ENCODE results near the gene UGT1A5.

The UGT1A5 gene

DNA sequence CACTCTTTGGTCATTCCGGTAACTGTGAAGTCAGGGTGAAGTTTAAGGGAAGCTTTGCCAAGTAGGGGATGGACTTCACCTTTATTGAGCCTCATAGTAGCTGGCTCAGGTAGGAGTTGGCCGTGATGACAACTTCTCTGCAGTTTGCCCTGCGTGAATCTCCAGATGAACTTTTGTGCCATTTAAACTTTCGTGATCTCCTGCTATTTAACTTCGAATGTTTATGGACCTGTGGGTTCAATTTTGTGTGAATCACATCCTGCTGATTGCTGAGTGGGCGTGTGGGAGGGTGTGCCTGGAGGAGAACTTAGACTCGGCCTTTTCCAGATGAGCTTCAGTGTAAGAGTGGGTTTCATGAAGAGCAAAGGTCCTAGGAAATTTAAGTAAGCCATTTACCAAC, 51.6 kb downstream of the UGT1A5 start:
- Mint-ChIP-seq H3K9me3 (no peaks in the 10 kb centered on the region), H3K4me1 (no peaks in the 10 kb centered on the region), H3K27me3 (ENCODE audit: low read depth, poor library complexity) (peaks cover 23% of the 10 kb centered on the region), H3K36me3 (ENCODE audit: low read depth) (no peaks in the 10 kb centered on the region), H3K27ac (no peak overlapping the region), H3K4me3 (no peak overlapping the region)
- TF ChIP-seq, protein P1, sequence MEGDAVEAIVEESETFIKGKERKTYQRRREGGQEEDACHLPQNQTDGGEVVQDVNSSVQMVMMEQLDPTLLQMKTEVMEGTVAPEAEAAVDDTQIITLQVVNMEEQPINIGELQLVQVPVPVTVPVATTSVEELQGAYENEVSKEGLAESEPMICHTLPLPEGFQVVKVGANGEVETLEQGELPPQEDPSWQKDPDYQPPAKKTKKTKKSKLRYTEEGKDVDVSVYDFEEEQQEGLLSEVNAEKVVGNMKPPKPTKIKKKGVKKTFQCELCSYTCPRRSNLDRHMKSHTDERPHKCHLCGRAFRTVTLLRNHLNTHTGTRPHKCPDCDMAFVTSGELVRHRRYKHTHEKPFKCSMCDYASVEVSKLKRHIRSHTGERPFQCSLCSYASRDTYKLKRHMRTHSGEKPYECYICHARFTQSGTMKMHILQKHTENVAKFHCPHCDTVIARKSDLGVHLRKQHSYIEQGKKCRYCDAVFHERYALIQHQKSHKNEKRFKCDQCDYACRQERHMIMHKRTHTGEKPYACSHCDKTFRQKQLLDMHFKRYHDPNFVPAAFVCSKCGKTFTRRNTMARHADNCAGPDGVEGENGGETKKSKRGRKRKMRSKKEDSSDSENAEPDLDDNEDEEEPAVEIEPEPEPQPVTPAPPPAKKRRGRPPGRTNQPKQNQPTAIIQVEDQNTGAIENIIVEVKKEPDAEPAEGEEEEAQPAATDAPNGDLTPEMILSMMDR (IDR thresholded peaks at IDR 0.05) = no peak
- no peak for DNase-seq

DNA sequence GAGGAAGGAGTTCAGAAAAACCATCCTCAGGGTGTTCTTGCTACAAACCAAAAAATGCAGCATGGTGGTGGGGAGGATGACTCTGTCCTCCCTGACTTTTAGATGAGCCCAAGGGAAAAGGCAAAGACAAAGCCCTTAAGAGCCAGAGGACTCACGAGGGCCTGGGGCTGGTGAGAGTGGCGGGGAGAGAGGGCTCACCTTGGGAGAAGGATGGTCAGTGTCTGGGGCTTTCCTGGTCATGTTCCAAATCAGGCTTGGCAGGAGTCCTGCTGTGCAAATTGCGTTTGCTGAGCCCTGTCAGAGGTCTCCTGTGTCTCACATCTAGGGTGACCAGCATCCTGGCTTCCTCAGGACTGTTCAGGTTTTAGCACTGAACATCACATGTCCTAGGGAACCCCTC, 52.1 kb downstream of the UGT1A5 start:
- Mint-ChIP-seq H3K4me3 (no peak overlapping the region), H3K27ac (no peak overlapping the region), H3K9me3 (no peaks in the 10 kb centered on the region), H3K36me3 (ENCODE audit: low read depth) (no peaks in the 10 kb centered on the region), H3K27me3 (ENCODE audit: low read depth, poor library complexity) (peaks cover 23% of the 10 kb centered on the region), H3K4me1 (no peaks in the 10 kb centered on the region)
- TF ChIP-seq, protein P1 (IDR thresholded peaks at IDR 0.05) = no peak
- no peak for DNase-seq

DNA sequence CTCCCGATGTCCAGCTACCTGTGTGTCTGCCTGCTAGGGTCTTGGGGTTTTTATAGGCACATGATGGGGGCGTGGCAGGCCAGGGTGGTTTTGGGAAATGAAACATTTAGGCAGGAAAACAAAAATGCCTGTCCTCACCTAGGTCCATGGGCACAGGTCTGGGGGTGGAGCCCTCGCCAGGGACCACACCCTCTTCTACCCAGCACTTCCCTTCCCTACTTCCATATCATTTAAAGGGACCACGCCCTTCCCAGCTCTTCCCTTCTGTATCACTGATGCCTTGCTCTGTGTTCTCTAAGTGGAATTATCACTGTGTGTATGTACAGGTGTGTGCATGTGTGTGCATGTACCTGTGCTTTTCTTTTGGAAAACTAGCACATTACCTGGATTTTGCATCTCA, 53.7 kb downstream of the UGT1A5 start:
- Mint-ChIP-seq H3K9me3 (no peaks in the 10 kb centered on the region), H3K4me3 (no peak overlapping the region), H3K27ac (no peak overlapping the region), H3K27me3 (ENCODE audit: low read depth, poor library complexity) (peaks cover 22% of the 10 kb centered on the region), H3K4me1 (no peaks in the 10 kb centered on the region), H3K36me3 (ENCODE audit: low read depth) (no peaks in the 10 kb centered on the region)
- DNase-seq = no peak
- TF ChIP-seq, protein P1 (IDR thresholded peaks at IDR 0.05) = no peak

- no peak overlapping the region for H3K4me3 Mint-ChIP-seq
- H3K27ac Mint-ChIP-seq = no peak overlapping the region
- no peaks in the 10 kb centered on the region for H3K36me3 Mint-ChIP-seq (ENCODE audit: low read depth)
- DNase-seq = no peak
- H3K27me3 Mint-ChIP-seq (ENCODE audit: low read depth, poor library complexity) = peaks cover 22% of the 10 kb centered on the region
- H3K9me3 Mint-ChIP-seq = no peaks in the 10 kb centered on the region
- TF ChIP-seq, protein P1 (IDR thresholded peaks at IDR 0.05) = no peak
- H3K4me1 Mint-ChIP-seq = no peaks in the 10 kb centered on the region
Measured at GRCh38 chr2:233768076-233768475, 55.4 kb downstream of the UGT1A5 start.

DNA sequence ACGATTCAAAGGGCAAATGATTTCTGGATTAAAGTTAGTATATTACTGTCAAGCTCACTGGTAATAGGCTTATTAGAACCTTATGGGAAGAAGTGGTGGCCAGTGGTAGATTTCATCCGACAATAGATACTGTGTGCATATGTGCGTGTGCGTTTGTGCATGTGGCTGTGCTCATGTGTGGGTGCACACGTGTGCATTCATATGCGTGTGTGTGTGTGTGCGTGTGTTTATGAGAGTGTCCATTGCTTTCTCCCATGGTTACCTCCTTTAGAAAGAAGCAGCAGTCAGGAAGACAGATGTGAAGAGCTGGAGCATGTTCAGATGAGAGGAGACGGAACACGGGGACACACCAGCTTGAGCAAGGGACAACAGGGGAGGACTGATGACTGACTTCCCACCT, 56.6 kb downstream of the UGT1A5 start:
- no peak for DNase-seq
- Mint-ChIP-seq H3K27me3 (ENCODE audit: low read depth, poor library complexity) (peaks cover 15% of the 10 kb centered on the region), H3K9me3 (no peaks in the 10 kb centered on the region), H3K36me3 (ENCODE audit: low read depth) (no peaks in the 10 kb centered on the region), H3K4me3 (no peak overlapping the region), H3K27ac (no peak overlapping the region), H3K4me1 (no peaks in the 10 kb centered on the region)
- TF ChIP-seq, protein P1 (IDR thresholded peaks at IDR 0.05) = no peak

GRCh38 chr2:233772153-233772552, 59.4 kb downstream of the UGT1A5 start:
- Mint-ChIP-seq H3K9me3 (peaks cover 16% of the 10 kb centered on the region), H3K4me3 (no peak overlapping the region), H3K4me1 (no peaks in the 10 kb centered on the region), H3K27me3 (ENCODE audit: low read depth, poor library complexity) (peaks cover 12% of the 10 kb centered on the region), H3K27ac (no peak overlapping the region), H3K36me3 (ENCODE audit: low read depth) (no peaks in the 10 kb centered on the region)
- no peak for DNase-seq
- TF ChIP-seq, protein P1 (IDR thresholded peaks at IDR 0.05) = no peak

Measured in nephron progenitor cell (in vitro differentiated cells).